DMS 273 treated with DMSO at 0.1 percent for 48 hours (cell line): Measurements from ENCODE around the gene IFT81.
A peak's percentile ranks its signal among the peaks of the same experiment; 100 is the strongest.
"Not testable (repeated sequence)": the region's sequence is repeated elsewhere in the genome, so short reads cannot be mapped to it uniquely, and the experiment has no call there.

Source experiments
- DNase-seq: peaks from one replicate; lab custom pipeline; 2025; lab: John Stamatoyannopoulos, UW

The IFT81 gene, protein sequence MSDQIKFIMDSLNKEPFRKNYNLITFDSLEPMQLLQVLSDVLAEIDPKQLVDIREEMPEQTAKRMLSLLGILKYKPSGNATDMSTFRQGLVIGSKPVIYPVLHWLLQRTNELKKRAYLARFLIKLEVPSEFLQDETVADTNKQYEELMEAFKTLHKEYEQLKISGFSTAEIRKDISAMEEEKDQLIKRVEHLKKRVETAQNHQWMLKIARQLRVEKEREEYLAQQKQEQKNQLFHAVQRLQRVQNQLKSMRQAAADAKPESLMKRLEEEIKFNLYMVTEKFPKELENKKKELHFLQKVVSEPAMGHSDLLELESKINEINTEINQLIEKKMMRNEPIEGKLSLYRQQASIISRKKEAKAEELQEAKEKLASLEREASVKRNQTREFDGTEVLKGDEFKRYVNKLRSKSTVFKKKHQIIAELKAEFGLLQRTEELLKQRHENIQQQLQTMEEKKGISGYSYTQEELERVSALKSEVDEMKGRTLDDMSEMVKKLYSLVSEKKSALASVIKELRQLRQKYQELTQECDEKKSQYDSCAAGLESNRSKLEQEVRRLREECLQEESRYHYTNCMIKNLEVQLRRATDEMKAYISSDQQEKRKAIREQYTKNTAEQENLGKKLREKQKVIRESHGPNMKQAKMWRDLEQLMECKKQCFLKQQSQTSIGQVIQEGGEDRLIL

DNA sequence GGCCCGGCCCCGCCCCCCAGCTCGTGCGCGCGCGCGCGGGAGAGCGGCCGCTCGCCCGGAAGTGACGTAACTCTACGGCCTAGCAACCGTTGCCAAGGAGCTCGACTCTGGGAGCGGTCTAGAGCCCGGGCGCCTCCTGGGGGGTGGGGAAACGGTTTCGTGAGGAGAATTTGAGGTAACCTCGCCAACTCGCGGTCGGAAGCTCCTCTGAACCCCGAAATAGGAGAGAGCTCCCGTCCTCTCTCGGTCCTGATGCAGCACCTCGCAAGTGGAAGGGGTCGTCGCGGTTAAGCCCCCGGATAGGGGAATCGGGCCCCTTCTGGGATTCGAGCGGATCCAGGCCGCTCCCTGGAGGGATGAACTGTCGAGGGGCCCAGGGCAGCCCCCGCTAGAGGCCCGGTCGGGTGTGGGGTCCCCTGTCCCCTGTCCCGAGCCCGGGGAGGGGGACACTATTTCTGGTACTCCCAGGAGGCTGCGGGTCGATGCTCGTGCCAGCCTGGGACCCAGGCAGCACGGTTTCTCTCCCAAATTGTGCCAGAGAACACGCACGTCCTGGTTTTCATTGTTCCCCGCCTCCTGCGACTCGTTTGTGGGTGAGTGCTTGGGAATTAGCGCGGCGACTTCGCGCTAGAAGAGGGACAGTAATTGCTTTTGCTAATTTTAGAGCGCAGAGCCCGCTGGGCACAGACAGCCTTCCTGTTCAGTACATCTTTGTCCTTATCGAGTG, at the start of gene IFT81:
IFT81 (plus strand) TSS at position 89 of the 727 bp plus-strand sequence. CDS start 3,024 bp downstream, outside the sequence.
- DNase-seq, result peak; percentile 63

DNA sequence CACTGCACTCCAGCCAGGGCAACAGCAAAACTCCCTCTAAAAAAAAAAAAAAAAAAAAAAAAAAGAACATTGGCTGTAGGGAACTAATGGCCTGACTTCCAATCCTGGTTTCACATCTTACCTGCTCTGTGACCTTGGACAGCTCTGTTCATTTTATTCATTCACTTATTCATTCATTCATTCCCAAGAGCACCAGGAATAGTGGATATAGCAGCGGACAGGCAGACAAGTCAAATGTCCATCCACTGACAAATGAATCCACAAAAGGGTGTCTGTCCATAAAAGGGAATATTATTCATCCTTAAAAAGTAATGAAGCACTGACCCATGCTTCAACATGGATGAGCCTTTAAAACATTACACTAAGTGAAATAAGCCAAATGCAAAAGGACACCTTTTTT, 48.3 kb upstream of the IFT81 start:
- DNase-seq, result no peak

DNA sequence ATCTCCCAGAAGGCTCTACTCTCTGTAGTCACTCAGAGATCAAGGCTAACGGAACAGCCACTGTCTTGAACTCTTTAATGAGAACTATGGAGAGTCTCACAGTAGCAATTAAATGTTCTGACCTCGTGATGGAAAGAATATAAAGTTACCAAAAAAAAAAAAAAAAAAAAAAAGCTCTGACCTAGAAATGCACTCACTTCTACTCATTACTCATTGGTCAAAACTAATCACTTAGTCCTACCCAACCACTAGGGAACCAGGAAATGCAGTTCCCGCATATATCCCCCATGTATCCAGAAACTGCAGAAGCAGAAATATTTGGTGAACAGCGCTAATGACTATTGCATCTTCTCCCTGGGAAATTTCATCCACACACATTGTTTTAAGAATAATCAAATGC, 46.4 kb upstream of the IFT81 start:
- no peak for DNase-seq

DNA sequence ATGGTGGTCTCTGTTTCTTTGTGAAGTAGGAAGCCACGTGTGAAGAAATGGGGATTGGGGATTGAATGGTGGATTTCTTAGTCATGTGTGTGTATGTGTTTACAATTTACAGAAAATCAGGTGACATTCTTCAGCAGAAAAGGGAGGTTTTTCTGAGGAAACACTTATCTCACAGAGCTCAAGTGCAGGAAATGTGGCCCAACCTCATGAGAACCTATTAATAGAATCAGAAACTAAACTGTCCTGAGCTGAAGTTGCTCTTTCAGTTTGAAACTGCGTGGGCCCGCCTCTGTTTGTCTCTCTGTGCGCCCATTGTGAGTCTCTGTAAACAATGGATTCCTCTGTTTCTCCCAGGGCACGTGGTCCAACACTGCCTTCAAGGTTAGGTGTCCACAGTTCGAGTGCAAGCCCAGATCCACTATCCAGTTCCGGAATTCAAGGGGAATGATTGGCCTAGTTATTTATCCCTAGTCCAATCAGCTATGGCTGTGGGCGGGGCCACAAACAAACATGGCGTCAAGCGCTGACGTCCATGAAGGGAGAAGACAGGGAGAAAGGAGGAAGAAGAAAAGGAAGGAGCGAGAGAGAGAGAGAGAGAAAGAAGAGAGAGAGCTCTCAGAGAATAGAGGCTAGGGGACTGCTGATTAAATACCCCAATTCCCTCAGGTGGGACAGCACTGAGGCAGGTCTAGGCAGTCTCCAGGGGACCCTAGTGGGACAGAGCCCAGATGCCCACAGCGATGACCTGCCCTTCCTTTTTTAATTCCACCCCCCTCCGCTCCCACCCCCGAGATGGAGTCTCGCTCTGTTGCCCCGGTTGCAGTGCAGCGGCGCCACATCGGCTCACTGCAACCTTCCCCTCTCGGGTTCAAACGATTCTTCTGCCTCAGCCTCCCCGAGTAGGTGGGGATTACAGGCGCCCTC, 44.4 kb upstream of the IFT81 start:
- no peak for DNase-seq

DNA sequence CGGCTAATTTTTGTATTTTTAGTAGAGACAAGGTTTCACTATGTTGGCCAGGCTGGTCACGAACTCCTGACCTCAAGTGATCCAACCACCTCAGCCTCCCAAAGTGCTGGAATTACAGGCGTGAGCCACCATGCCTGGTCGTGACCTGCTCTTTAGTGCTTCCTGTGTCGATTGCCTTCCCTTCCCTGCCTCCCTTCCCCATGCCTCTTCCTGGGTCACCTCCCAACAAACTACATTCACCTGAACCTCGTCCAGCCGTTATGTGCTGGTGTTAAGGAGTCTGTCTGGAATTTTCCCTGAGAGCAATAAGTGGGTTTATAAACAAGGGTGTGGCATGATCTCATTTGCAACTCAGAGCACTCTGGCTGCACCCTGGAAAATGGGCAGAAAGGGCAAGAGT, 43.7 kb upstream of the IFT81 start:
- no peak for DNase-seq

DNA sequence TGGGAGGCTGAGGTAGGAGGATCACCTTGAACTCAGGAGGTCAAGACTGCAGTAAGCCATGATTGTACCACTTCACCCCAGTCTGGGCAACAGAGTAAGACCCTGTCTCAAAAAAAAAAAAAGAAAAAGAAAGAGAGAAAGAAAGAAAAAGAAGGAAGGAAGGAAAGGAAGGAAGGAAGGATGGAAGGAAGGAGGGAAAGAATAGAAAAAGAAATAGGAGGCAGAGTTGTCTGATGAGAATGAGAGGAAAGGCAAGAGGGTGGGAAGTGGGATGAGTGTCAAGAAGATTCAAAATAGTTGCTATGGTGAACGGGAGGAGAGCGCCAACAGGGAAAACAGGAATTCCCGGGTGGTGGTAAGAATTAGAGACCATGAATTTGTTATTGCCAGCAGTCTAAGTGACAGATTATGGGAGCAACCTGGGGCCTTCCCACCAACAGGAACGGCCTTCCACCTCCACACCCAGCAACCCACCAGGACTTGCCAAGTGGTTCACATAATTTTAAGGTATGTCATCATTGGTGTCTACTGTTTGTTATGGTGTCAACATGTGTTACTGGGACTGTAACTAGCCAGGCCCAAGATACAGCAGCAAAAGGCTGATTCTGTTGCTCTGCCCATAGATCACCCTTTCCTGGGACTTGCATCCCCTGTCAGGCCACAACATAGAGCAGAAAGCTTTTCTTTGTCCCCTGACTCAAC, 39.7 kb upstream of the IFT81 start:
- no peak for DNase-seq

DNA sequence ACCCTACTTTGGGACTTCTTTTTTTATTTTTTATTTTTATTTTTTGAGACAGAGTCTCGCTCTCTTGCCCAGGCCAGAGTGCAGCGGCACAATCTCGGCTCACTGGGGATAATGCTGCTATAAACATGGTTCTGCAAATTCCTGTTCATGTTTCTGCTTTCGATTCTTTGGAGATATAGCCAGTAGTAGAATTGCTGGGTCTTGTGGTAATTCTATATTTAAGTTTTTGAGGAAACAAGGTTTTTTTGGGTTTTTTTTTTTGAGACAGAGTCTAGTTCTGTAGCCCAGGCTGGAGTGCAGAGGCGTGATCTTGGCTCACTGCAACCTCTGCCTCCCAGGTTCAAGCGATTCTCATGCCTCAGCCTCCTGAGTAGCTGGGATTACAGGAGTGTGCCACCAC, 35.9 kb upstream of the IFT81 start:
- DNase-seq, result not testable (repeated sequence)

DNA sequence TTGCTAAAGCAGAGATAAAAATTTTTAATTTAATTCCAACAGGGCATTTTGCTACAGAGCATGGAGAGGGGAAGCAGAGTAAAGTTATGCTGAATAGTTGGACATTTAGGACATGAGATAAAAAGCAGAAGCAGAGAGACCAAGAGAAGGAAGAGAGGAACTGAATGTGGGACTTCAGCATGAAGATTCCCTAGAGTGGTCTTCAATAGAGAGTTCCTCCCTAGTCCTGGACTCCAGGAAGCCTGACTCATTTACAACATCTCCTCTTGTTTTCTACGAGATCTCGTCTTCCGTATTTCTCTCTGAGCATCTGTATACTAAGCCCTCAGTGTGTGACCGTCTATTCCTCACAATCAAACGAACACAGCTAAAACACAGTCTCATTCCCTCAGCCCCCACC, 35.2 kb upstream of the IFT81 start:
- DNase-seq, result no peak

DNA sequence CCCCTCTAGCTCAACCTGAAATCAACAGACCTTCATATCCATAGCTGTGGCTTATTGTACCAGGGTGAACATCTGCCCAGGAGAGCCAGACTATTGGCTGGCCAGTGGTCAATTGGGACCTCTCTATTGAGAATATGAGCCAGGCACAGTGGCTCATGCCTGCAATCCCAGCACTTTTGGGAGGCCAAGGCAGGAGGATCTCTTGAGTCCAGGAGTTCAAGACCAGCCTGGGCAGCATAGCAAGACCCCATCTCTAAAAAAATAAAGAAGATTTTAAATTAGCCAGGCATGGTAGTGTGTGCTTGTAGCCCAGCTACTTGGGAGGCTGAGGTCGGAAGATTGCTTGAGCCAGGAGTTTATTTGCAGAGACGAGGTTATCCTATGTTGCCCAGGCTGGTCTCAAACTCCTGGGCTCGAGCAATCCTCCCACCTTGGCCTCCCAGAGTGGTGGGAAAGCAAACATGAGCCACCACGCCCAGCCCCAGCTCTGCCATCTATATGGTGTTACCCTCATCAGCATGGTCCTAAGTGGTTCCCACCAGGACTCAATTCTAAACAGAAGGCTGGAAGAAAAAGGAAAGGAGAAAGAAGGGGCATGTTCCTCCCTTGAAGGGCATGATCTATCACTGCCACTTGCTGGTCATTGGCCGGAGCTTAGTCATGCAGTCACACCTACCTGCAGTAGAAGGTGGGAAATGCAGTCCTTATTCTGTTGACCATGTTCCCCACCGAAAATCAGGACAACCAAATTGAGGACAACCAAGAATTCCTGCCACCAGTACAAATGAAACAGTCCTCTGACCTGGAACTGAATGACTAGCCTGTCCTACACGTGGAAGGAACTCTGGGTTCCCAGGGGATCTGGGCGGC, 33.7 kb upstream of the IFT81 start:
- no peak for DNase-seq

DNA sequence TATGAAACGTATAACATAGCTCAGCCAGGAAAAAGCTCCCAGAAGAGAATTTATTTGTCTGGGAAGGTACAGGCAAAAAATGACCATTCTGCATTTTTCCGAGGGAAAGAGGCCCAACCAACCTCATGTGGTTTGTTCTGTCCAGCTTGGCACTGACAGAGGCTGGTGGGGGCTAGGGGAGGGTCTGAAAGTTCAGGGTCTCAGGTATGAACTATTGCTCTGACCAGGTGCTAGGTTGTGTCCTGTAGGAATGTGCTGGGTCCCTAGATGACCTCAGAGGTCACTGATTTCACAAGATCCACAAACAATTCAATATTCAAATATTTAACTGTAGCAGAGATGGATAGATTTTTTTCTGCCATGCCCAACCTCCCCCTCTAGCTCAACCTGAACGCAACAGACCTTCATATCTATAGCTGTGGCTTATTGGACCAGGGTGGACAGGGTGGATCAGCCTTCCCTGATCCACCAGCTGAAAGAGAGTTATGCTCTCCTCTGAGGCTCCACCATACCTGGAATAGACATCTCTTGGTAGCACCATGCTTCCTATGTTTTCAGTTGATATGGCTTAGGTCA, 32.9 kb upstream of the IFT81 start:
- DNase-seq, result no peak

DNA sequence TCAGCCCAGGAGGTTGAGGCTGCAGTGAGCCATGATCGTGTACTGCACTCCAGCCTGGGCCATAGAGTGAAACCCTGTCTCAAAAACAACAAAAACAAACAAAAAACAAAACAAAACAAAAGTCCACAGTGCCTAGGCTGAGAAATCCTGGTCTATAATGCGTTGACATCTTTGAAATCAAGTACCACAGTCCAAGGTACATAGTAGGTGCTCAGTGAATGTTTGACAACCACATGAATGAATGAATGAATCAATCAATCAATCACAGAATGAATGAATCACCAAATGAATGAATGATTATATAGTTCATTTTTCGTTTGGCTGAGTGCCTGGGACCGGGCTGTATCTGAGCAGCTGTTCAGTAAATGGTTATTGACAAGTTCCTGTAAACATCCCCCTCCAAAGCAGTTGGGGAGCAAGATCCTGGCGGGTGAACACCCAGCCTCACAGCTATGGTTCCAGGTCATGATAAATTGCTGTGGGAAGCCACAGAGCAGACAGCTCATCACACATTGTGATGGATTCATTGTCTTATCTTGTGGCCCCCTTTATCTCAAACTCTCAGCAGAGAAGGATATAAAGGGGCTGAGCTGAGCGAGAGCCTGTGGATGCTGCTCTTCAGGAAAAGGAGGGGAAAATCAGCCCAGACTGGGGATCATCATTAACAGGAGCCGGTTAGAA, 30.4 kb upstream of the IFT81 start:
- no peak for DNase-seq

DNA sequence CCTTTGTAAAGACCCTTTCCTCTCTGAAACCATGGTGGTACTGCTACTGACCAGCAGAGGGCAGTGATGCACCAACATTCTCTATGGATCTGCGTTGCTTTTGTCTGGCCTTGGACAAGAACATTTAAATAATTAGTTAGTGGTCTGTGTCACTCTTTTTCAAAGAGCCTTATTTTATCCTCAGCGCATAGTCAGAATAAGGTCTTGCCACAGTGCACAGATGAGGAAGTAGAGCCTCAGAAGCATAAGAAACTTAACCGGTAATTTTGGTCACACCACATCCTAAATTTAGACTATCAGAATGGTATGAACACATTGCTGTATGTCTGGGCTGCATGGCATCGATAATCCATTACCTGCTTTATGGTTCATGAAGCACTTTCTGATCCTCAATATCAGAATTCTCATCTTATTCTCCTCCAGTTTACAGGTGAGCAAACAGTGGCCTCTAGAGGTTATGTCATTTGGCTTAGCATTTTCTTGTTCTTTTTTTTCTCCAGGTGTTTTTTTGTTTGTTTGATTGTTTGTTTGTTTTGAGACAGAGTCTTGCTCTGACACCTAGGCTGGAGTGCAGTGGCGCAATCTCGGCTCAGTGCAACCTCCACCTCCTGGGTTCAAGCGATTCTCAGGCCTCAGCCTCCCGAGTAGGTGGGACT, 23.7 kb upstream of the IFT81 start:
- no peak for DNase-seq

DNA sequence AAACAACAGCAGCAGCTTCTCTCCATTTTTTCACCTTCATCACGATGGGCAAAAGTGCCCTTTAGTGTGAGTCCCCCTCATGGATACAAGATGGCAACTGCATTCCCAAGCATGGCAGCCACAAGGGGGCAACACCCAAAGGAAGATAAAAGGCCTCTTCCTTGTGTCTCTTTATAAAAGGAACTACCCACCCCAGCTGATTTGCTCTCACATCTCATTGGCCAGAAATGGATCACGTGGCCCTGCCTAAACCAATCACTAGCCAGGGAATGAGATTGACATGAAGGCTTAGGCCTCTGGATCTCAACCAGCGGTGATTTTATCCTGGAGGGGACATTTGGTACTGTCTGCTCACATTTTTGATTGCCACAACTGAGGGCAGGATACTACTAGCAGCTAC, 21.9 kb upstream of the IFT81 start:
- peak; percentile 62 for DNase-seq

DNA sequence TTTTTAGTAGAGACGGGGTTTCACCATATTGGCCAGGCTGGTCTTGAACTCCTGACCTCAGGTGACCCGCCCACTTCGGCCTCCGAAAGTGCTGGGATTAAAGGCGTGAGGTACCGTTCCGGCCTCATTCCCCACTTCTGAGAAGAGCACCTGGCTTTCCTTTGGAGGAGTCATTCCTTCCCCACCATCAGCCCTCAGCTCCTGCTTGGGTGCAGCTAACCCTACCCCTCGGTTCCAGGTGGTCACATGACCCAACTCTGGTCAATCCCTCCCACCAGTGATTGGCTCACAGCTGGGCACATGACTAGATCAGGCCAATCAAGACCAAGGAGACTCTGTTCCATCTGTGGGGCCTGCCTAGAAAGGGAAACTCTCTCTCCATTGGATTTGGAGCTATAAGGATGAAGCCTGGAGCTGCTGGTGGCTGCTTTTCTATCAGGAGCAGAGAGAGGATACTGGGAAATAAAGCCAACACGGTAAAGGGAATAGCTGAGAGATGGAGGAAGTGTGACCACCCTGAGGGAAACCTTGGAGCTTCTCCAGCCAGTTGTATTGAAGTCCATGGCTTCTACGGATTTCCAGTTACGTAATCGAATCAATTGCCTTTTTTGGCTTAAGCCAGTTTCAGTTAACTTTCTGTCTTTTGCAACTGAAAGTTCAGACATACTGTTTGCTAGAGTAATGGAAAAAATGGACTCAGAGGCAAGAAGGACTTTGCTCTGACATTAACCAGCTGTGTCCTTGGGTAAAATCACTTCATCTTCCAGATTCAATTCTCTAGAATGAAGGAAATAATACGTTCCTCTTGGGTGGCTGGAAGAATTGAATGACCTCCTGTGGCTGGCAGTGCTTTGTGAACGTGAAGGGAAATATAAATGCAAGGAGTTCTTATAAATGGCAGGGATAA, 19.7 kb upstream of the IFT81 start:
- no peak for DNase-seq

DNA sequence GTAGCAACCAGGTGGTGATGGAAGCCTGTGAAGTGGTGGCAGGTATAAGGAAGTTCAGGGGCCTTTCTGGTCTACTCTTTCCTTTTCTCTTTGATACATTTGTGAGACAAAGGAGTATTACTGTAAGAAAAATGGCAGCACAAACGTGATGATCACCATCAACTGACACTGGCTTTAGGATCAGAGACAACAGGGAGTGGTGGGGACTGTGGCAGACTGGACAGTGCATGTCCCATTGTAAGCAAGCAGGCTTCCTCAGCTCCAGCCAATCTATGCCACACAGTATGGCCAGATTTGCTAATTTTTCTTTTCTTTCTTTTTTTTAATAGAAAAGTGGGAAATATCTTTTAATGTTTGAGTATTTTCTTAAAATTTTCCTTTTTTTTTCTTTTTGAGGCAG, 19.0 kb upstream of the IFT81 start:
- DNase-seq, result no peak

DNA sequence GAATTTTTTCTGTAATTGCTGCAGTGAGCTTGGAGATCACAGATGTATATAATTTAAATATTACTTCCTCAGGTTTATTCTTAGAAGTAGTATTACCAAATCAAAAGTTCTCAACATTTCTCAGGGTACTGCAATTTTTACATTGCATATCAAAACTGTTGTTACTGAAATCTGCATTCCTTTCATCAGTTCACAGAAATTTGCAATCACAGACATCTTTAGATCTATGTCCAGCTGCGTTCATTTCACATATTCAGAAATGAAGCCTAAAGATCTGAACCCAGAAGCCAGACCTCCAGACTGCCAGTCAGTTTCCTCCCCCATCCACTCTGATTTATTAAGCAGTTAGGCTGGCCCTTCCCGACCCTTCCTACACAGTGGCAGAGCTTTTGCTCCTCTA, 18.2 kb upstream of the IFT81 start:
- no peak for DNase-seq

DNA sequence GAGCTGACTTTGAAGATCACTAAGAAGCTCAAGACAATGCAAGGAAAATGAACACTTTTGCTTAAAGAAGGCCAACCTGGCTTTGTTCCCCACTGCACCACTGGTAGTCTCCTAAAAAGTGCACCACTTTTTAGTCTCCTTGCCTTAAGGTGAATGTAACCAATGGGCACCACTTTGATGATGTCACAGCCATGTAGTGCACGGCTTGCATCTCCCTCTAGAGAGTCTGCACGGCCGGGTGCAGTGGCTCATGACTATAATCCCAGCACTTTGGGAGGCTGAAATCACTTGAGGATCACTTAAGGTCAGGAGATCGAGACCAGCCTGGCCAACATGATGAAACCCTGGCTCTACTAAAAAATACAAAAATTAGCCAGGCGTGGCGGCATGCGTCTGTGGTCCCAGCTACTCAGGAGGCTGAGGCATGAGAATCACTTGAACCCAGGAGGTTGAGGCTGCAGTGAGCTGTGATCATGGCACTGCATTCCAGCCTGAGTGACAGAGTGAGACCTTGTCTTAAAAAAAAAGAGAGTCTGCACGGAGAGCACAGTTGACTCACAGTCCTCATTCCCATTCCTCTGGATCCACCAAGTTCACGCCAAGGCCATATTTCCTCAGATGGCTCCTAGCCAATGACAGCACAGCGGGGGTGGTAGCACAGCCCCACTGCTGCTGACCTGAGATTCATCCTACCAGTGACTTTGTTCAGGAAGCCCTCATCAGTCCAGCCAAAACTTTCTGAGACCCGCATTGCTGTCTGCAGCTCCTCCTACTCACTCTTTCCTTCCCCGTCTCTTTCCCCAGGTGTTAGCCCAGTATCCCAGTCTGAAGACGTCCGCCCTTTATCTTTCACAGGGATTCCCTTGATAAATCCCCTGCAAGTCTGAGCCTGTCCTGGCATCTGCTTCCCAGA, 16.5 kb upstream of the IFT81 start:
- DNase-seq, result no peak
